HUES6 (cell line): Measurements from ENCODE around the gene HSPA12A.

Source experiments
- H3K27ac ChIP-seq: 2 replicates; pipeline ENCODE4 v1.7.0; 2013; ENCODE audit warnings: low read depth, mild to moderate bottlenecking, low read length, inconsistent platforms
- H3K27me3 ChIP-seq: 2 replicates; pipeline ENCODE4 v1.6.1; 2013; ENCODE audit warnings: low read length; ENCODE audit not compliant: control insufficient read depth, insufficient read depth
- H3K36me3 ChIP-seq: 2 replicates; pipeline ENCODE4 v1.6.1; 2013; ENCODE audit warnings: low read length; ENCODE audit not compliant: control insufficient read depth, insufficient read depth
- H3K4me1 ChIP-seq: 2 replicates; pipeline ENCODE4 v1.6.1; 2013; ENCODE audit warnings: low read length; ENCODE audit not compliant: control insufficient read depth, insufficient read depth
- H3K4me3 ChIP-seq: 2 replicates; pipeline ENCODE4 v1.5.1; 2013; ENCODE audit warnings: low read depth, low read length
- H3K9ac ChIP-seq: one replicate; pipeline ENCODE4 v1.6.1; 2013; ENCODE audit warnings: mild to moderate bottlenecking, low read length
- H3K9me3 ChIP-seq: 2 replicates; pipeline ENCODE4 v1.6.1; 2013; ENCODE audit warnings: low read depth, low read length; ENCODE audit not compliant: control insufficient read depth, insufficient read depth

HSPA12A gene

GRCh38 chr10:116636976-116637375, 105.4 kb downstream of the HSPA12A start:
- Histone ChIP-seq H3K9ac (no peak overlapping the region), H3K36me3 (no peaks in the 10 kb centered on the region), H3K9me3 (no peaks in the 10 kb centered on the region), H3K4me1 (no peaks in the 10 kb centered on the region), H3K27me3 (no peaks in the 10 kb centered on the region), H3K27ac (no peak overlapping the region), H3K4me3 (no peak overlapping the region)

GRCh38 chr10:116636385-116636784, 106.0 kb downstream of the HSPA12A start:
- no peaks in the 10 kb centered on the region for H3K9me3 ChIP-seq
- no peaks in the 10 kb centered on the region for H3K36me3 ChIP-seq
- no peak overlapping the region for H3K27ac ChIP-seq
- H3K9ac ChIP-seq, result no peak overlapping the region
- no peaks in the 10 kb centered on the region for H3K4me1 ChIP-seq
- H3K4me3 ChIP-seq, result no peak overlapping the region
- no peaks in the 10 kb centered on the region for H3K27me3 ChIP-seq

GRCh38 chr10:116634126-116634975, 108.0 kb downstream of the HSPA12A start:
- H3K27me3 ChIP-seq, result no peaks in the 10 kb centered on the region
- H3K27ac ChIP-seq, result no peak overlapping the region
- H3K9ac ChIP-seq, result no peak overlapping the region
- no peaks in the 10 kb centered on the region for H3K9me3 ChIP-seq
- H3K36me3 ChIP-seq, result no peaks in the 10 kb centered on the region
- no peak overlapping the region for H3K4me3 ChIP-seq
- no peaks in the 10 kb centered on the region; the same call in 1 of the 2 replicates for H3K4me1 ChIP-seq

- H3K27me3 ChIP-seq, result no peaks in the 10 kb centered on the region
- H3K4me3 ChIP-seq, result no peak overlapping the region
- no peaks in the 10 kb centered on the region for H3K36me3 ChIP-seq
- no peaks in the 10 kb centered on the region; the same call in 1 of the 2 replicates for H3K4me1 ChIP-seq
- H3K9ac ChIP-seq, result no peak overlapping the region
- H3K27ac ChIP-seq, result no peak overlapping the region
- no peaks in the 10 kb centered on the region for H3K9me3 ChIP-seq
Observed at GRCh38 chr10:116633216-116633600, 109.2 kb downstream of the HSPA12A start.

GRCh38 chr10:116632596-116633215, 109.7 kb downstream of the HSPA12A start:
- H3K36me3 ChIP-seq, result no peaks in the 10 kb centered on the region
- H3K27me3 ChIP-seq, result peaks cover 4% of the 10 kb centered on the region; the same call in 1 of the 2 replicates

GRCh38 chr10:116631871-116632295, 110.5 kb downstream of the HSPA12A start:
- Histone ChIP-seq H3K27ac (no peak overlapping the region), H3K9me3 (no peaks in the 10 kb centered on the region), H3K36me3 (no peaks in the 10 kb centered on the region), H3K4me1 (no peaks in the 10 kb centered on the region; the same call in 1 of the 2 replicates), H3K4me3 (no peak overlapping the region), H3K9ac (no peak overlapping the region), H3K27me3 (peaks cover 10% of the 10 kb centered on the region)

More at GRCh38 chr10:116632596-116633215, 109.7 kb downstream of the HSPA12A start:
- no peak overlapping the region for H3K9ac ChIP-seq
- H3K4me1 ChIP-seq, result no peaks in the 10 kb centered on the region; the same call in 1 of the 2 replicates
- H3K4me3 ChIP-seq, result no peak overlapping the region
- no peak overlapping the region for H3K27ac ChIP-seq
- no peaks in the 10 kb centered on the region for H3K9me3 ChIP-seq

GRCh38 chr10:116630020-116630419, 112.3 kb downstream of the HSPA12A start:
- H3K9me3 ChIP-seq, result no peaks in the 10 kb centered on the region
- no peak overlapping the region for H3K9ac ChIP-seq
- H3K27ac ChIP-seq, result no peak overlapping the region
- peaks cover 19% of the 10 kb centered on the region for H3K27me3 ChIP-seq
- H3K36me3 ChIP-seq, result no peaks in the 10 kb centered on the region
- no peaks in the 10 kb centered on the region; the same call in 1 of the 2 replicates for H3K4me1 ChIP-seq
- H3K4me3 ChIP-seq, result no peak overlapping the region

- Histone ChIP-seq H3K27me3 (peaks cover 19% of the 10 kb centered on the region), H3K27ac (no peak overlapping the region), H3K9me3 (no peaks in the 10 kb centered on the region), H3K36me3 (no peaks in the 10 kb centered on the region), H3K4me1 (no peaks in the 10 kb centered on the region; the same call in 1 of the 2 replicates), H3K9ac (no peak overlapping the region), H3K4me3 (no peak overlapping the region)
Observed at GRCh38 chr10:116629340-116629739, 113.0 kb downstream of the HSPA12A start.

- Histone ChIP-seq H3K9ac (peak overlapping the region; percentile 37), H3K27me3 (peaks cover 19% of the 10 kb centered on the region), H3K4me1 (no peaks in the 10 kb centered on the region; the same call in 1 of the 2 replicates), H3K9me3 (no peaks in the 10 kb centered on the region), H3K4me3 (peak overlapping the region; percentile 69), H3K27ac (no peak overlapping the region), H3K36me3 (no peaks in the 10 kb centered on the region)
Observed at GRCh38 chr10:116627386-116627933, 114.9 kb downstream of the HSPA12A start.

- no peaks in the 10 kb centered on the region for H3K36me3 ChIP-seq
- H3K27me3 ChIP-seq, result peaks cover 19% of the 10 kb centered on the region
- H3K9ac ChIP-seq, result no peak overlapping the region
- peak overlapping the region; percentile 69; the same call in 1 of the 2 replicates for H3K4me3 ChIP-seq
- no peak overlapping the region for H3K27ac ChIP-seq
- H3K9me3 ChIP-seq, result no peaks in the 10 kb centered on the region
- H3K4me1 ChIP-seq, result no peaks in the 10 kb centered on the region; the same call in 1 of the 2 replicates
Observed at GRCh38 chr10:116626815-116627214, 115.6 kb downstream of the HSPA12A start.

- H3K27me3 ChIP-seq, result peaks cover 19% of the 10 kb centered on the region
- no peaks in the 10 kb centered on the region; the same call in 1 of the 2 replicates for H3K4me1 ChIP-seq
Observed at GRCh38 chr10:116625845-116626244, 116.5 kb downstream of the HSPA12A start.

More at GRCh38 chr10:116625845-116626244, 116.5 kb downstream of the HSPA12A start:
- Histone ChIP-seq H3K9me3 (no peaks in the 10 kb centered on the region), H3K36me3 (no peaks in the 10 kb centered on the region), H3K27ac (no peak overlapping the region), H3K9ac (no peak overlapping the region), H3K4me3 (no peak overlapping the region)
